ENCODE results near the gene ZDHHC8.

Gene ZDHHC8

GRCh38 chr22:20113551-20114310, 17.9 kb upstream of the ZDHHC8 start:
- DNase-seq (ENCODE audit: low read depth in 1 of 2, low spot score in 1 of 2): no peak

GRCh38 chr22:20114506-20115475, 16.8 kb upstream of the ZDHHC8 start:
- DNase-seq (ENCODE audit: low read depth in 1 of 2, low spot score in 1 of 2): no peak

GRCh38 chr22:20115691-20116375, 15.8 kb upstream of the ZDHHC8 start, which contains the start of gene RANBP1:
Gene RANBP1 (plus strand): TSS chr22:20116104. CDS start chr22:20116185, 81 bp downstream.
- DNase-seq (ENCODE audit: low read depth in 1 of 2, low spot score in 1 of 2): no peak

- no peak for DNase-seq (ENCODE audit: low read depth in 1 of 2, low spot score in 1 of 2)
Observed at GRCh38 chr22:20116376-20116950, 15.1 kb upstream of the ZDHHC8 start.

- DNase-seq (ENCODE audit: low read depth in 1 of 2, low spot score in 1 of 2): peak; percentile 92 to 95
Observed at GRCh38 chr22:20116951-20117632, 14.5 kb upstream of the ZDHHC8 start, which contains the start of gene TRMT2A. Gene TRMT2A (minus strand): TSS chr22:20117226. CDS start chr22:20116906, 320 bp downstream.

- DNase-seq (ENCODE audit: low read depth in 1 of 2, low spot score in 1 of 2): peak in 1 of 2 donors; percentile 51
Observed at GRCh38 chr22:20117633-20118299, 13.8 kb upstream of the ZDHHC8 start.

- no peak for DNase-seq (ENCODE audit: low read depth in 1 of 2, low spot score in 1 of 2)
Observed at GRCh38 chr22:20118300-20119020, 13.1 kb upstream of the ZDHHC8 start.

- no peak for DNase-seq (ENCODE audit: low read depth in 1 of 2, low spot score in 1 of 2)
Observed at GRCh38 chr22:20121856-20122415, 9.7 kb upstream of the ZDHHC8 start.

- no peak for DNase-seq (ENCODE audit: low read depth in 1 of 2, low spot score in 1 of 2)
Observed at GRCh38 chr22:20123366-20124082, 8.1 kb upstream of the ZDHHC8 start.

- no peak for DNase-seq (ENCODE audit: low read depth in 1 of 2, low spot score in 1 of 2)
Observed at GRCh38 chr22:20124083-20124787, 7.4 kb upstream of the ZDHHC8 start.

- no peak for DNase-seq (ENCODE audit: low read depth in 1 of 2, low spot score in 1 of 2)
Observed at GRCh38 chr22:20125201-20126174, 6.1 kb upstream of the ZDHHC8 start.

- no peak for DNase-seq (ENCODE audit: low read depth in 1 of 2, low spot score in 1 of 2)
Observed at GRCh38 chr22:20126284-20127029, 5.1 kb upstream of the ZDHHC8 start.

- no peak for DNase-seq (ENCODE audit: low read depth in 1 of 2, low spot score in 1 of 2)
Observed at GRCh38 chr22:20127318-20127868, 4.2 kb upstream of the ZDHHC8 start.

- DNase-seq (ENCODE audit: low read depth in 1 of 2, low spot score in 1 of 2): no peak
Observed at GRCh38 chr22:20127869-20128618, 3.6 kb upstream of the ZDHHC8 start.

GRCh38 chr22:20128619-20128901, 3.0 kb upstream of the ZDHHC8 start:
- DNase-seq (ENCODE audit: low read depth in 1 of 2, low spot score in 1 of 2): no peak

Data from activated T-helper 1 cell treated with anti-CD3 and anti-CD28 coated beads, Interleukin-2, amount 50 U/mL, for 16 hours (primary cell).